ENCODE measurements around the gene FSIP1. TPM values are rescaled to one million over a fixed set of nuclear protein-coding genes. Genes with fewer than 3 reads are reported as not detected.

Gene FSIP1
- total and polyA plus RNA-seq, 4 donors: 3.6 to 7.3 (median 5.1) TPM

- DNase-seq (ENCODE audit: low read depth in 4 of 6, low spot score in 6 of 6): no peak
- H3K4me3 ChIP-seq (ENCODE audit: low read depth, low read length): no peak overlapping the region
- H3K27ac ChIP-seq (ENCODE audit: low read depth, low read length): no peak overlapping the region
- no peaks in the 10 kb centered on the region for H3K27me3 ChIP-seq (ENCODE audit: control insufficient read depth, insufficient read depth, low read length)
- H3K36me3 ChIP-seq (ENCODE audit: control insufficient read depth, insufficient read depth, low read length): peaks cover 11% of the 10 kb centered on the region
- H3K4me1 ChIP-seq (ENCODE audit: control insufficient read depth, insufficient read depth, low read length): no peaks in the 10 kb centered on the region
- no peaks in the 10 kb centered on the region for H3K9me3 ChIP-seq (ENCODE audit: control insufficient read depth, insufficient read depth, low read length)
- WGBS (ENCODE audit: insufficient coverage): 98% methylated on average over 12 of the region's 15 CpGs
Measured at GRCh38 chr15:39593071-39593655, 189.5 kb downstream of the FSIP1 start.

GRCh38 chr15:39592500-39592899 lies 190.1 kb downstream of the FSIP1 start:
- 99% methylated on average over 5 of the region's 6 CpGs for WGBS (ENCODE audit: insufficient coverage)
- H3K36me3 ChIP-seq (ENCODE audit: control insufficient read depth, insufficient read depth, low read length): peaks cover 14% of the 10 kb centered on the region

GRCh38 chr15:39591896-39592315 lies 190.7 kb downstream of the FSIP1 start:
- WGBS (ENCODE audit: insufficient coverage): no CpG with 5 or more reads among the region's 2 CpGs
- Histone ChIP-seq H3K9me3 (ENCODE audit: control insufficient read depth, insufficient read depth, low read length) (no peaks in the 10 kb centered on the region), H3K36me3 (ENCODE audit: control insufficient read depth, insufficient read depth, low read length) (peaks cover 16% of the 10 kb centered on the region), H3K4me3 (ENCODE audit: low read depth, low read length) (no peak overlapping the region), H3K27me3 (ENCODE audit: control insufficient read depth, insufficient read depth, low read length) (no peaks in the 10 kb centered on the region), H3K27ac (ENCODE audit: low read depth, low read length) (no peak overlapping the region), H3K4me1 (ENCODE audit: control insufficient read depth, insufficient read depth, low read length) (no peaks in the 10 kb centered on the region)
- no peak for DNase-seq (ENCODE audit: low read depth in 4 of 6, low spot score in 6 of 6)

More at GRCh38 chr15:39592500-39592899, 190.1 kb downstream of the FSIP1 start:
- Histone ChIP-seq H3K9me3 (ENCODE audit: control insufficient read depth, insufficient read depth, low read length) (no peaks in the 10 kb centered on the region), H3K4me3 (ENCODE audit: low read depth, low read length) (no peak overlapping the region), H3K4me1 (ENCODE audit: control insufficient read depth, insufficient read depth, low read length) (no peaks in the 10 kb centered on the region), H3K27me3 (ENCODE audit: control insufficient read depth, insufficient read depth, low read length) (no peaks in the 10 kb centered on the region), H3K27ac (ENCODE audit: low read depth, low read length) (no peak overlapping the region)
- DNase-seq (ENCODE audit: low read depth in 4 of 6, low spot score in 6 of 6): no peak

- Histone ChIP-seq H3K36me3 (ENCODE audit: control insufficient read depth, insufficient read depth, low read length) (peaks cover 16% of the 10 kb centered on the region), H3K27me3 (ENCODE audit: control insufficient read depth, insufficient read depth, low read length) (no peaks in the 10 kb centered on the region), H3K27ac (ENCODE audit: low read depth, low read length) (no peak overlapping the region), H3K4me1 (ENCODE audit: control insufficient read depth, insufficient read depth, low read length) (no peaks in the 10 kb centered on the region), H3K4me3 (ENCODE audit: low read depth, low read length) (no peak overlapping the region), H3K9me3 (ENCODE audit: control insufficient read depth, insufficient read depth, low read length) (no peaks in the 10 kb centered on the region)
- DNase-seq (ENCODE audit: low read depth in 4 of 6, low spot score in 6 of 6): no peak
- WGBS (ENCODE audit: insufficient coverage): 97% methylated on average over 8 of the region's 11 CpGs
Measured at GRCh38 chr15:39591141-39591895, 191.3 kb downstream of the FSIP1 start.

GRCh38 chr15:39589815-39590644 lies 192.6 kb downstream of the FSIP1 start:
- no peak for DNase-seq (ENCODE audit: low read depth in 4 of 6, low spot score in 6 of 6)
- Histone ChIP-seq H3K36me3 (ENCODE audit: control insufficient read depth, insufficient read depth, low read length) (peaks cover 16% of the 10 kb centered on the region), H3K27ac (ENCODE audit: low read depth, low read length) (no peak overlapping the region), H3K4me1 (ENCODE audit: control insufficient read depth, insufficient read depth, low read length) (no peaks in the 10 kb centered on the region), H3K9me3 (ENCODE audit: control insufficient read depth, insufficient read depth, low read length) (no peaks in the 10 kb centered on the region), H3K4me3 (ENCODE audit: low read depth, low read length) (no peak overlapping the region), H3K27me3 (ENCODE audit: control insufficient read depth, insufficient read depth, low read length) (no peaks in the 10 kb centered on the region)
- WGBS (ENCODE audit: insufficient coverage): 96% methylated on average over 11 of the region's 13 CpGs

- no peak overlapping the region for H3K27ac ChIP-seq (ENCODE audit: low read depth, low read length)
- no peak overlapping the region for H3K4me3 ChIP-seq (ENCODE audit: low read depth, low read length)
- WGBS (ENCODE audit: insufficient coverage): 97% methylated on average over 7 of the region's 14 CpGs
- DNase-seq (ENCODE audit: low read depth in 4 of 6, low spot score in 6 of 6): no peak
- no peaks in the 10 kb centered on the region for H3K9me3 ChIP-seq (ENCODE audit: control insufficient read depth, insufficient read depth, low read length)
- H3K4me1 ChIP-seq (ENCODE audit: control insufficient read depth, insufficient read depth, low read length): no peaks in the 10 kb centered on the region
- H3K36me3 ChIP-seq (ENCODE audit: control insufficient read depth, insufficient read depth, low read length): peaks cover 16% of the 10 kb centered on the region
- no peaks in the 10 kb centered on the region for H3K27me3 ChIP-seq (ENCODE audit: control insufficient read depth, insufficient read depth, low read length)
Measured at GRCh38 chr15:39589193-39589814, 193.3 kb downstream of the FSIP1 start.

GRCh38 chr15:39588531-39589192 lies 194.0 kb downstream of the FSIP1 start:
- H3K9me3 ChIP-seq (ENCODE audit: control insufficient read depth, insufficient read depth, low read length): no peaks in the 10 kb centered on the region
- DNase-seq (ENCODE audit: low read depth in 4 of 6, low spot score in 6 of 6): no peak
- H3K27ac ChIP-seq (ENCODE audit: low read depth, low read length): no peak overlapping the region
- no peaks in the 10 kb centered on the region for H3K27me3 ChIP-seq (ENCODE audit: control insufficient read depth, insufficient read depth, low read length)
- peaks cover 16% of the 10 kb centered on the region for H3K36me3 ChIP-seq (ENCODE audit: control insufficient read depth, insufficient read depth, low read length)
- peaks cover 4% of the 10 kb centered on the region for H3K4me1 ChIP-seq (ENCODE audit: control insufficient read depth, insufficient read depth, low read length)
- H3K4me3 ChIP-seq (ENCODE audit: low read depth, low read length): no peak overlapping the region
- 93% methylated on average over 10 of the region's 13 CpGs for WGBS (ENCODE audit: insufficient coverage)

GRCh38 chr15:39587731-39588530 lies 194.7 kb downstream of the FSIP1 start:
- H3K36me3 ChIP-seq (ENCODE audit: control insufficient read depth, insufficient read depth, low read length): peaks cover 12% of the 10 kb centered on the region

More at GRCh38 chr15:39587731-39588530, 194.7 kb downstream of the FSIP1 start:
- DNase-seq (ENCODE audit: low read depth in 4 of 6, low spot score in 6 of 6): no peak
- Histone ChIP-seq H3K4me3 (ENCODE audit: low read depth, low read length) (no peak overlapping the region), H3K27me3 (ENCODE audit: control insufficient read depth, insufficient read depth, low read length) (no peaks in the 10 kb centered on the region), H3K9me3 (ENCODE audit: control insufficient read depth, insufficient read depth, low read length) (no peaks in the 10 kb centered on the region), H3K27ac (ENCODE audit: low read depth, low read length) (no peak overlapping the region), H3K4me1 (ENCODE audit: control insufficient read depth, insufficient read depth, low read length) (peaks cover 4% of the 10 kb centered on the region)
- WGBS (ENCODE audit: insufficient coverage): 86% methylated on average over 12 of the region's 13 CpGs

Data from spinal cord (tissue), 10 donors.